ENCODE data around the gene MAGI1.

GRCh38 chr3:66036586-66037148 lies 2.1 kb downstream of the MAGI1 start:
- no peak for TF ChIP-seq EZH2 (IDR thresholded peaks at IDR 0.05; ENCODE audit: low read length, missing control alignments)
- TF ChIP-seq, protein P1, sequence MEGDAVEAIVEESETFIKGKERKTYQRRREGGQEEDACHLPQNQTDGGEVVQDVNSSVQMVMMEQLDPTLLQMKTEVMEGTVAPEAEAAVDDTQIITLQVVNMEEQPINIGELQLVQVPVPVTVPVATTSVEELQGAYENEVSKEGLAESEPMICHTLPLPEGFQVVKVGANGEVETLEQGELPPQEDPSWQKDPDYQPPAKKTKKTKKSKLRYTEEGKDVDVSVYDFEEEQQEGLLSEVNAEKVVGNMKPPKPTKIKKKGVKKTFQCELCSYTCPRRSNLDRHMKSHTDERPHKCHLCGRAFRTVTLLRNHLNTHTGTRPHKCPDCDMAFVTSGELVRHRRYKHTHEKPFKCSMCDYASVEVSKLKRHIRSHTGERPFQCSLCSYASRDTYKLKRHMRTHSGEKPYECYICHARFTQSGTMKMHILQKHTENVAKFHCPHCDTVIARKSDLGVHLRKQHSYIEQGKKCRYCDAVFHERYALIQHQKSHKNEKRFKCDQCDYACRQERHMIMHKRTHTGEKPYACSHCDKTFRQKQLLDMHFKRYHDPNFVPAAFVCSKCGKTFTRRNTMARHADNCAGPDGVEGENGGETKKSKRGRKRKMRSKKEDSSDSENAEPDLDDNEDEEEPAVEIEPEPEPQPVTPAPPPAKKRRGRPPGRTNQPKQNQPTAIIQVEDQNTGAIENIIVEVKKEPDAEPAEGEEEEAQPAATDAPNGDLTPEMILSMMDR (conservative IDR thresholded peaks at IDR 0.05 in 1 of 2, IDR thresholded peaks at IDR 0.05 in 1 of 2; ENCODE audit: low read depth in 1 of 2, low read length in 2 of 2), result no peak
